ENCODE results near the gene IRGQ.

DNA sequence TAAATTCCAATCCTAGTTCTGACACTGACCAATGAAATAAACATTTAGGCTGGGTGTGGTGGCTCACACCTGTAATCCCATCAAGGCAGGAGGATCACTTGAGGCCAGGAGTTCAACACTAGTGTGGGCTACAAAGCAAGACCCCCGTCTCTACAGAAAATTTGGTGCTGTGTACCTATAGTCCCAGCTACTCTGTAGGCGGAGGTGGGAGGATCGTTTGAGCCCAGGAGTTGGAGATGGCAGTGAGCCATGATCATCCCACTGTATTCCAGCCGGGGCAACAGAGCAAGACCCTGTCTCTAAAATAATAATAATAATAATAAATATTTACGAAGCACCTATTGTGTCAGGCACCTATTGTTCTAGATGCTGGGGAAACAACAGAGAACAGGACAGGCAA is 6.7 kb downstream of the IRGQ start:
- TF ChIP-seq, protein P1, sequence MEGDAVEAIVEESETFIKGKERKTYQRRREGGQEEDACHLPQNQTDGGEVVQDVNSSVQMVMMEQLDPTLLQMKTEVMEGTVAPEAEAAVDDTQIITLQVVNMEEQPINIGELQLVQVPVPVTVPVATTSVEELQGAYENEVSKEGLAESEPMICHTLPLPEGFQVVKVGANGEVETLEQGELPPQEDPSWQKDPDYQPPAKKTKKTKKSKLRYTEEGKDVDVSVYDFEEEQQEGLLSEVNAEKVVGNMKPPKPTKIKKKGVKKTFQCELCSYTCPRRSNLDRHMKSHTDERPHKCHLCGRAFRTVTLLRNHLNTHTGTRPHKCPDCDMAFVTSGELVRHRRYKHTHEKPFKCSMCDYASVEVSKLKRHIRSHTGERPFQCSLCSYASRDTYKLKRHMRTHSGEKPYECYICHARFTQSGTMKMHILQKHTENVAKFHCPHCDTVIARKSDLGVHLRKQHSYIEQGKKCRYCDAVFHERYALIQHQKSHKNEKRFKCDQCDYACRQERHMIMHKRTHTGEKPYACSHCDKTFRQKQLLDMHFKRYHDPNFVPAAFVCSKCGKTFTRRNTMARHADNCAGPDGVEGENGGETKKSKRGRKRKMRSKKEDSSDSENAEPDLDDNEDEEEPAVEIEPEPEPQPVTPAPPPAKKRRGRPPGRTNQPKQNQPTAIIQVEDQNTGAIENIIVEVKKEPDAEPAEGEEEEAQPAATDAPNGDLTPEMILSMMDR (IDR thresholded peaks at IDR 0.05) = no peak
- no peak for TF ChIP-seq POLR2A (IDR thresholded peaks at IDR 0.05)
